Effector memory CD8-positive, alpha-beta T cell (primary cell): ENCODE data around the gene TRABD.

Experiments
- ATAC-seq: fragments of 150-1000 bp; cut with Tn5 transposase; replicated peaks from 2 replicates; pipeline ENCODE4 v1.10.0; 2021; ENCODE audit warnings: mild to moderate bottlenecking, moderate library complexity
- DNase-seq, 3 experiments: peaks; one replicate each; pipeline ENCODE4 v3.0.0; 2021
- H3K27ac Mint-ChIP-seq, 2 donors: one replicate each; pipeline ENCODE4 v1.8.0; 2022; ENCODE audit warnings: mild to moderate bottlenecking in 2 of 2, mixed read lengths in 2 of 2, moderate library complexity in 2 of 2
- H3K27me3 Mint-ChIP-seq, 2 donors: one replicate each; pipeline ENCODE4 v1.8.0; 2022; ENCODE audit warnings: mixed read lengths in 2 of 2
- H3K36me3 Mint-ChIP-seq: one replicate; pipeline ENCODE4 v1.8.0; 2022; ENCODE audit warnings: mild to moderate bottlenecking, moderate library complexity, mixed read lengths; ENCODE audit not compliant: insufficient read depth
- H3K4me1 Mint-ChIP-seq, 2 donors: one replicate each; pipeline ENCODE4 v1.8.0; 2022; ENCODE audit warnings: low read depth in 2 of 2, mixed read lengths in 2 of 2
- H3K4me3 Mint-ChIP-seq, 2 donors: one replicate each; pipeline ENCODE4 v1.8.0; 2022; ENCODE audit warnings: mild to moderate bottlenecking in 2 of 2, mixed read lengths in 2 of 2, moderate library complexity in 2 of 2
- H3K9me3 Mint-ChIP-seq, 2 donors: one replicate each; pipeline ENCODE4 v1.8.0; 2022; ENCODE audit warnings: mixed read lengths in 2 of 2

Gene TRABD

DNA sequence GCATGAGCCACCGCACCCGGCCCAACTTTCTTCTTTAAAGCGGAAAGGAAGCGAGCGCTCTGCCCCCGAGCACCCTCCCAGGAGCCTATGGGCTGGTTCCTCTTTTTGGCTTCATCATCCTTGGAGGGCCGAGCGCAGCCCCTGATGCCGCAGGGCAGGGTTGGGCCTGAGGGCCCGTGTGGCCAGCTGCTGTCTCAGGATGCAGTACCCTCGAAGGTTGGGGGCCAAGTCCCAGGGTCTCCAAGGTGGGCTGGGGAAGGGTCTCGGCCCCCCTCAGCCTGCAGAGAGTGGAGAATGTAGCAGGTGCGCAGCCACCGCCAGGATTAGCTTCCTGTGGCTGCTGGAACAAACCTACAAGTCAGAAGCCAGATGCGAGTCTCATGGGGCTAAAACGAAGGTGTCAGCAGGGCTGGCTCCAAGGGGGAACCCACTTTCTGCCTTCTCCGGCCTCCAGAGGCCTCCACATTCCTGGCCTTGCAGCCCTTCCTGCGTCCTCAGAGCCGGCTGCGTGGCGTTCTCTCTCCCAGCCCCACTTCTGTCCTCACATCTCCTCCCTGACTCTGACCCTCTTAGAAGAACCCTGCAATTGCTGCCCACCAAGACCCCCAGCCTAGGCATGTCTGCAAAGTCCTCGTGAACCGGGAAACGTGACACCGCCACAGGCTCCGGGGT lies 12.3 kb upstream of the TRABD start:
- no peak overlapping the region for H3K4me3 Mint-ChIP-seq
- peaks cover 33 to 51% of the 10 kb centered on the region in 2 donors for H3K27me3 Mint-ChIP-seq
- no peaks in the 10 kb centered on the region for H3K9me3 Mint-ChIP-seq
- peaks cover 3 to 9% of the 10 kb centered on the region in 2 donors for H3K4me1 Mint-ChIP-seq
- no peak for DNase-seq
- no peak overlapping the region for H3K27ac Mint-ChIP-seq
- ATAC-seq = no peak
- no peaks in the 10 kb centered on the region for H3K36me3 Mint-ChIP-seq

DNA sequence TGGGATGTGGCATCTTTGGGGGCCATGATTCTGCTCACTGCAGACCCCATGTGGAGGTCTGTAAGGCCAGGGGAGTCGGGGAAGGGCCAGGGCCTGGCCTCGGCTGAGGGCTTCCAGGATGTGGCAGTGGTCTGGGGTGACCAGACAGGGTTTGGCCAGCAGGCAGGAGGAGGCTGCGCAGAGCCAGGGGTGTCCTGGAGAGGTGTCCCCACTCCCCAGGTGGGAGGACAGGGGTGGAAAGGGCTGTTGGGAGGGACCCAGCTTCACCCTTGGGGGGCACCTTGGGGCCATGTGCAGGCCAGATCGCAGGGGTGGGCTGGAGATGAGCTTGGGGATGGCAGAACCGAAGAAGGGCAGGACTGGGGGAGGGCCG lies 11.7 kb upstream of the TRABD start:
- ATAC-seq (no peak), DNase-seq (no peak)
- peaks cover 28 to 51% of the 10 kb centered on the region in 2 donors for H3K27me3 Mint-ChIP-seq
- H3K36me3 Mint-ChIP-seq = no peaks in the 10 kb centered on the region
- H3K4me3 Mint-ChIP-seq = no peak overlapping the region
- no peak overlapping the region for H3K27ac Mint-ChIP-seq
- peaks cover 3 to 9% of the 10 kb centered on the region in 2 donors for H3K4me1 Mint-ChIP-seq
- H3K9me3 Mint-ChIP-seq = no peaks in the 10 kb centered on the region

DNA sequence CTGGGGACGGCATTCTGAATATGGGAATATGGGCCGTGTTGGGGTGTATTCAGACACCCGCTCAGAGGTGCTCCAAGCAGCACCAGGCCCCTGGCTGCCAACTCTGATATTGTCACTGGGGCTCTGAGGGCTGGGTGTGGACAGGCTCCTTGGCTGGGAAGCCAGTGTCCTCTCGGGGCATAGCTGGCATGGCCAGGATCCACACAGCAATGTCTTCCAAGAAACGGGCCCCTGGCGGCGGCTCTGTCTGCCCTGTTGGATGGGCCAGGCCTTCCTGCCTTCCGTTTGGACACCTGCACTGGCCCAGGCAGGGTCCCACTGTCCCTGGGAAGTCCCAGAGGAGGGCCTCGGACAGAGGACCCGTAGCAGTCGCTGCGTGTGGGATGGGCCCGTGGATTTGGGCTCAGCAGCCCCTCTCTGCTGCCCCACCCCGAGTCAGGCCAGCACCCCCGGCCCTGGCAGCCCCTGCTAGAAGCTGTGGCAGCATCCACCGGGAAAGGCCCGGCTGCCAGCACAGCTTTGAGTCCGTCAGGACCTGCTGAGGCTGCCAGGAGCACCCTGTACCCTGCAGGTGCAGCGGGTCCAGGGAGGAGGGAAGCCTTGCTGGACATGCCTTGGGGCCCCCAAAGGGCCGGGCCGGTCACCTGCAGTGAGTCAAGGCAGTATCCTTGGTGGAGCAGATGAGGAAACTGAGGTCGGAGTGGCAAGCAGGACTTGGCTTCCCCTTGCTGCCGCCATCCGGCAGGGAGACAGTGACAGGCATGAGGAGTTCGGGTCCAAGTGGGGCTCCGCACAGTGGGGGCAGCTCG lies 11.1 kb upstream of the TRABD start:
- Mint-ChIP-seq H3K9me3 (no peaks in the 10 kb centered on the region), H3K27ac (no peak overlapping the region), H3K4me1 (peaks cover 1 to 5% of the 10 kb centered on the region in 2 donors), H3K27me3 (peaks cover 23 to 51% of the 10 kb centered on the region in 2 donors), H3K4me3 (no peak overlapping the region), H3K36me3 (no peaks in the 10 kb centered on the region)
- ATAC-seq = no peak
- DNase-seq = no peak

DNA sequence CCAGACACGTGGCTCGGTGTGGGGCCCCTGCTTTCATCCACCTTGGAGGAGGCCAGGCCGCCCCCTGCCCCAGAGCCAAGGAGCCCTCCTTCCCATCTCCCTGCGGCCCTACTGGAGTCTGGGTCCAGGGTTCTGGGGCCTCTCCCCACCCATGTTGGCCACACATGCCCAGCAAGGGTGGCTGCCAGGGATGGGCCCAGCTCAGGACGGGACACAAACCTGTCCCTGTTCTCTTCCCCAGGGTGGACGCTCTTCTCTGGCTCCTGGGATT lies 10.6 kb upstream of the TRABD start:
- Mint-ChIP-seq H3K27me3 (peaks cover 23 to 55% of the 10 kb centered on the region in 2 donors), H3K4me3 (no peak overlapping the region), H3K4me1 (peaks cover 2 to 9% of the 10 kb centered on the region in 2 donors), H3K9me3 (no peaks in the 10 kb centered on the region), H3K36me3 (no peaks in the 10 kb centered on the region), H3K27ac (no peak overlapping the region)
- DNase-seq (no peak), ATAC-seq (no peak)

DNA sequence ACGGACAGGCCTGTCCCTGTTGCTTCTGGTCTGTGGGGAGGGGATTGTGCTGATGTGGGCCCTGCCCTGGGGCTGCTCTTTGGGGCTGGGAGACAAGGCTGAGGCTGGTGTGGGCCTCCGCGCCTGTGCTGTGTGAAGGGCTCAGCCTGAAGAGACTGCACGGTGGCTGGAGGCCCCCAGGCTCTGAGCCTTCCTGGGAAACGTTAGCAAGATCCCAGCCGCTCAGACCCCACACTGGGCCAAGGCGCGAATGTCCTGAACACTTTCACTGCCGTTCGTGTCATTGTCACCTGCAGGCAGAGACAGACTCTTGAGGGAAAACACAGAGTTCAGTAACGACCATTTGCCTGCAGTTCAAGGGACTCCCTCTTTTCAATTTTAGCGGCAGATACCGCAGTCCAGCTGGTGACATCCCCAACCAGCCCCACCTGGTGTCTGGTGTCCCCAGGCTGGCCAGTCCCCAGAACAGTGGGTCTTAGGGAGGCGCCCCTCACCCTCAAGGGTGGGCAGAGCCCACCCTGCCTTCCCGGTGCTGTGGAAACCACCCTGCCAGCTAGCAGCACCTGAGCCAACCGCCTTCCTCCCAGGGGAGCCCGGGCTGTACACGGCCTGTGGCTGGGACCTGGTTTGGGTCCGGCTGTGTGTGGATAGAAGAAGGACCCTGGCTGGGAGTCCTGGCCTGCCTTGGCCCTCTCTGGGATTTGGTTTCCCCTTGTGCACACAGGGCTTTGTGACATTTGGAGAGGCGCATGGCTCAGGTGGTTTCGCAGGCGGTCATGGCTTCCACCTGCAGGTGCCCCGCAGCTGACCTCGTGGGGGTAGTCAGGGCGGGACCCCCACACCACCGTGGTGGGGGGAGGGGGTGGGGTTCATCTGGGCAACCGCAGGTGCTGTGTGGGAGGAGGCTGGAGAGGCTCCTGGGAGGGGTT lies 9.5 kb upstream of the TRABD start:
- H3K4me3 Mint-ChIP-seq = no peak overlapping the region
- ATAC-seq (no peak), DNase-seq (no peak)
- H3K27ac Mint-ChIP-seq = no peak overlapping the region
- H3K36me3 Mint-ChIP-seq = no peaks in the 10 kb centered on the region
- peaks cover 18 to 53% of the 10 kb centered on the region in 2 donors for H3K27me3 Mint-ChIP-seq
- H3K9me3 Mint-ChIP-seq = no peaks in the 10 kb centered on the region
- H3K4me1 Mint-ChIP-seq = peaks cover 5% of the 10 kb centered on the region in 2 donors

DNA sequence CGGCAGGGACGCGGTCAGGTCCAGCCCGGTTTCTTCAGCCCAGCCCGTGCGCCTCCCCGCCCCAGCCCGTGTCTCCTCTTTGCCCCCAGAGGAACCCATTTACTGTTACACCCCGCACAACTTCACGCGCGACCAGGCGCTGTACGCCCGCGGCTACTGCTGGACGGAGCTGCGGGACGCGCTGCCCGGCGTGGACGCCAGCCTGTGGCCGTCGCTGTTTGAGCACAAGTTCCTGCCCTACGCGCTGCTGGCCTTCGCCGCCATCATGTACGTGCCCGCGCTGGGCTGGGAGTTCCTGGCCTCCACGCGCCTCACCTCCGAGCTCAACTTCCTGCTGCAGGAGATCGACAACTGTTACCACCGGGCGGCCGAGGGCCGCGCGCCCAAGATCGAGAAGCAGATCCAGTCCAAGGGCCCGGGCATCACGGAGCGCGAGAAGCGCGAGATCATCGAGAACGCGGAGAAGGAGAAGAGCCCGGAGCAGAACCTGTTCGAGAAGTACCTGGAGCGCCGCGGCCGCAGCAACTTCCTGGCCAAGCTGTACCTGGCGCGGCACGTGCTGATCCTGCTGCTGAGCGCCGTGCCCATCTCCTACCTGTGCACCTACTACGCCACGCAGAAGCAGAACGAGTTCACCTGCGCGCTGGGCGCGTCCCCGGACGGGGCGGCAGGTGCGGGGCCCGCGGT lies 8.7 kb upstream of the TRABD start:
- no peak for DNase-seq

DNA sequence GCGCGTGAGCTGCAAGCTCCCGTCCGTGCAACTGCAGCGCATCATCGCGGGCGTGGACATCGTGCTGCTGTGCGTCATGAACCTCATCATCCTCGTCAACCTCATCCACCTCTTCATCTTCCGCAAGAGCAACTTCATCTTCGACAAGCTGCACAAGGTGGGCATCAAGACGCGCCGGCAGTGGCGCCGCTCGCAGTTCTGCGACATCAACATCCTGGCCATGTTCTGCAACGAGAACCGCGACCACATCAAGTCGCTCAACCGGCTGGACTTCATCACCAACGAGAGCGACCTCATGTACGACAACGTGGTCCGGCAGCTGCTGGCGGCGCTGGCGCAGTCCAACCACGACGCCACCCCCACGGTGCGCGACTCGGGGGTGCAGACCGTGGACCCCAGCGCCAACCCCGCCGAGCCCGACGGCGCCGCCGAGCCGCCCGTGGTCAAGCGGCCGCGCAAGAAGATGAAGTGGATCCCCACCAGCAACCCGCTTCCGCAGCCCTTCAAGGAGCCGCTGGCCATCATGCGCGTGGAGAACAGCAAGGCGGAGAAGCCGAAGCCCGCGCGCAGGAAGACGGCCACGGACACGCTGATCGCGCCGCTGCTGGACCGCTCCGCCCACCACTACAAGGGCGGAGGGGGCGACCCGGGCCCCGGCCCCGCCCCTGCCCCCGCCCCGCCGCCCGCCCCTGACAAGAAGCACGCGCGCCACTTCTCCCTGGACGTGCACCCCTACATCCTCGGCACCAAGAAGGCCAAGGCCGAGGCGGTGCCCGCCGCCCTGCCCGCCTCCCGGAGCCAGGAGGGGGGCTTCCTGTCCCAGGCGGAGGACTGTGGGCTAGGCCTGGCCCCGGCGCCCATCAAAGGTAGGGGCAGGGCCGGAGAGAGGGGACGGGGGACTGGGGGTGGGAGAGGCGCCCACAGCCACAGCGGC lies 7.9 kb upstream of the TRABD start:
- Mint-ChIP-seq H3K36me3 (no peaks in the 10 kb centered on the region), H3K9me3 (no peaks in the 10 kb centered on the region), H3K4me3 (no peak overlapping the region), H3K27me3 (peaks cover 6 to 37% of the 10 kb centered on the region in 2 donors), H3K4me1 (peaks cover 5% of the 10 kb centered on the region in 2 donors), H3K27ac (no peak overlapping the region)
- ATAC-seq (no peak), DNase-seq (no peak)

More for the DNA sequence above, 8.7 kb upstream of the TRABD start:
- no peaks in the 10 kb centered on the region for H3K36me3 Mint-ChIP-seq
- peaks cover 14 to 45% of the 10 kb centered on the region in 2 donors for H3K27me3 Mint-ChIP-seq
- H3K27ac Mint-ChIP-seq = no peak overlapping the region
- H3K4me3 Mint-ChIP-seq = no peak overlapping the region
- no peak for ATAC-seq
- peaks cover 5% of the 10 kb centered on the region in 2 donors for H3K4me1 Mint-ChIP-seq
- H3K9me3 Mint-ChIP-seq = no peaks in the 10 kb centered on the region

DNA sequence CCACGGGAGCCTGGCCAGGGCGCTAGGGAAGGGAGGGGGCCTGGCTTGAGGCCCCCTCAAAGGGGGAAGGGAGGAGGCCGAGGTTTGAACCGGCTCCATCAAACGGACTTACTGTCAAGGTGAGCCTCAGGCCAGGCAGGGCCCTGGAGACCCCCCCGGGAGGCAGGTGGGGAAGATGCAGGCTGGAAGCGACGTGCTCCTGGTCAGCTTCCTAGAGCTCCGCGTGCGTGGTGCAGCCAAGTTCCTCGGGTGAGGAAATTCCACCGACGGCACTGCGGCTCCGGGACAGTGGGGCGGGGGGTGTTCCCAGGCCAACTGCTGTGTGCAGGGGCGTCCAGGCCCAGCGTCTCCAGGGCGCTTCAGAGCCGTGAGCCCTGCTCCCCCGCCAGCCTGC lies 7.2 kb upstream of the TRABD start:
- Mint-ChIP-seq H3K9me3 (no peaks in the 10 kb centered on the region), H3K36me3 (no peaks in the 10 kb centered on the region), H3K4me1 (peaks cover 5% of the 10 kb centered on the region in 2 donors), H3K27ac (no peak overlapping the region), H3K27me3 (peaks cover 0 to 30% of the 10 kb centered on the region in 2 donors), H3K4me3 (no peak overlapping the region)
- no peak for ATAC-seq
- no peak for DNase-seq

DNA sequence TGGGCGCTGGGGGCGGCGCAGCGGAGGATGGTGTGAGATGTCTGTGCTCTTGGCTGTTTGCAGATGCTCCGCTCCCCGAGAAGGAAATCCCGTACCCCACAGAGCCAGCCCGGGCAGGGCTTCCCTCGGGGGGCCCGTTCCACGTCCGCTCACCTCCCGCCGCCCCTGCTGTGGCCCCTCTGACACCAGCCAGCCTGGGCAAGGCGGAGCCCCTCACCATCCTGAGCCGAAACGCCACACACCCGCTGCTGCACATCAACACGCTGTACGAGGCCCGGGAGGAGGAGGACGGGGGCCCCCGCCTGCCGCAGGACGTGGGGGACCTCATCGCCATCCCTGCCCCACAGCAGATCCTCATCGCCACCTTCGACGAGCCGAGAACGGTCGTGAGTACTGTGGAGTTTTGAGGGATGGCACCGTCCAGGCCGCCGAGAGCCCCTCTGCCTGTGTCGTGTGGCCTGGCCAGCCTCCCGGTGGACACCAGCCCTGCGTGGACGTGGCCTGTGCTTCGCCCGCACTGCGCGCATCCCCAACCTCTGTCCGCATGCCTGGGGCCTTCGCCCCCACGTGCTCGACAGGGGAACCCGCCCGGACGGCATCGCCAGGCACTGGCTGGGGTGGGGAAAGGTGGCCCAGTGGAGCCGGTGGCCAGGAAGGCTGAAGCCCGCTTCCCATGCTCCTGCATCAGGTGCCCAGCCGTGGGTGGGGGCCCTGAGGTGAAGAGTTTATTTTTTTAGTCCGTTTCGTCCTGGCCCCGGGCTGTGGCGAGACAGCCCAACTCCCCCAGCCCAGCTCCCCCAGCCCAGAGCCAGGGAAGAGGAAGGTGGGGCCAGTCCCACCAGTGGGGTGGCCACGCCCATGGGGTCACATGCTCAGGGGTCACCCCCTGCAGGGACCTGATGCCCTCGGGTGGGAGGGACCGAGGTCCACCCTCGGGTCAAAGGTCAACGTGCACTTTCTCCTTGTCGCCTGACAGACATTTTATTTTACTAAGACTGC lies 6.5 kb upstream of the TRABD start:
- no peak overlapping the region for H3K4me3 Mint-ChIP-seq
- no peak for ATAC-seq
- H3K27me3 Mint-ChIP-seq = peaks cover 0 to 23% of the 10 kb centered on the region in 2 donors
- H3K9me3 Mint-ChIP-seq = no peaks in the 10 kb centered on the region
- no peaks in the 10 kb centered on the region for H3K36me3 Mint-ChIP-seq
- H3K4me1 Mint-ChIP-seq = peaks cover 5 to 7% of the 10 kb centered on the region in 2 donors
- no peak for DNase-seq
- no peak overlapping the region for H3K27ac Mint-ChIP-seq

DNA sequence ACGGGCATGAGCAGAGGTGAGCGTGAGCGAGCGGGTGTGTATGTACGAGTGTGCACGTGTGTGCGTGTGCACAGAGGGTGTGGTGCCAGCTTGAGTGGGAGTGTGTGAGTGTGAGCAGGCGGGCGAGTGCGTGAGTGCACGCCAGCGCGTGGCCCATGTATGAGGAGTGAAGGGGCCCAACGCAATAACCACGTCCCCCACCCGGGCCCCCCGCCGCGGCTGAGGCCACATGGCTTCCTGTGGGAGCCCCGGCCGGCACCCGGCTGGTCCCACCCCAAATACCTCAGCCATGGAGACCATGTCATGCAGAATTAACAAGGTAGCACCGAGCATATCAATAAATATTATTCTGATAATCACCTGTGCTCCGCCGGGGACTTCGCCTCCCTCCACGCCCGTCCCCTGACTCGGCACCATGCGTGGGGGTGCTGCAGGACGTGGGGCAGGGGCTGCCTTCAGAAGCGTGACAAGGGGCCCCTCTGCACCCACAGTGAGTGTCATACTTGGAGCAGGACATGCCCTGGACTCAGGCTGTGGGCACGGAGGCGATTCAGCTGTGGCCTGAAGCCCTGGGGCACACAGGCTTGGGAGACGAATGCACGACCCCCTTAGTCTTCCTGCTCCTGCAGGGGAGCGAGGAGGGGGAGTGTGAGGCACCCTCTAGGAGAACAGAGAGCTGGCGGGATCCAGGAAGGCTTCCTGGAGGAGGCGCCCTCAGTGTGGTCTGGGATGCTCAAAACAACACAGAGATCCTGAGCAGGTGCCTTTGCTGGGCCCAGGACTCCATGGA lies 5.6 kb upstream of the TRABD start:
- H3K4me3 Mint-ChIP-seq = no peak overlapping the region
- ATAC-seq (no peak), DNase-seq (no peak)
- no peaks in the 10 kb centered on the region for H3K9me3 Mint-ChIP-seq
- H3K27ac Mint-ChIP-seq = no peak overlapping the region
- peaks cover 5 to 10% of the 10 kb centered on the region in 2 donors for H3K4me1 Mint-ChIP-seq
- no peaks in the 10 kb centered on the region for H3K36me3 Mint-ChIP-seq
- H3K27me3 Mint-ChIP-seq = peaks cover 0 to 22% of the 10 kb centered on the region in 2 donors
